ENCODE measurements around the gene GET3. TPM values are rescaled to one million over a fixed set of nuclear protein-coding genes. Genes with fewer than 3 reads are reported as not detected.

The GET3 gene
- total RNA-seq, 1 donor from 2014 or later: 65.8 TPM

GRCh38 chr19:12786141-12786870 lies 49.0 kb downstream of the GET3 start:
- peak; percentile 92 for DNase-seq (ENCODE audit: missing footprints)
- intact Hi-C loops (cut with DNase I): no loop called here
- no peak for ATAC-seq

- ATAC-seq (no peak), DNase-seq (ENCODE audit: missing footprints) (no peak)
- intact Hi-C loops (cut with DNase I): no loop called here
These were observed 49.7 kb downstream of the GET3 start for GRCh38 chr19:12786952-12787351.

- ATAC-seq (no peak), DNase-seq (ENCODE audit: missing footprints) (no peak)
- intact Hi-C loops (cut with DNase I): no loop called here
These were observed 50.2 kb downstream of the GET3 start for GRCh38 chr19:12787458-12787857.

GRCh38 chr19:12788042-12788681 lies 50.9 kb downstream of the GET3 start:
- DNase-seq (ENCODE audit: missing footprints) (no peak), ATAC-seq (no peak)
- intact Hi-C loops (cut with DNase I): no loop called here

GRCh38 chr19:12788682-12789097 lies 51.4 kb downstream of the GET3 start:
- peak; percentile 92 for DNase-seq (ENCODE audit: missing footprints)
- ATAC-seq: no peak
- intact Hi-C loops (cut with DNase I): no loop called here

GRCh38 chr19:12789098-12789903 lies 52.0 kb downstream of the GET3 start:
- DNase-seq (ENCODE audit: missing footprints): no peak
- ATAC-seq: no peak
- intact Hi-C loops (cut with DNase I): no loop called here

- ATAC-seq: peak; percentile 68
- DNase-seq (ENCODE audit: missing footprints): peak; percentile 99
- intact Hi-C loops (cut with DNase I): loop anchor here (2.0 kb wide), 1 partner anchor 53 kb away; the partner anchor contains the start of gene GET3
These were observed 52.8 kb downstream of the GET3 start for GRCh38 chr19:12789904-12790619.

- intact Hi-C loops (cut with DNase I): loop anchor here (2.0 kb wide), 1 partner anchor 54 kb away; the partner anchor contains the start of gene GET3
- no peak for ATAC-seq
- no peak for DNase-seq (ENCODE audit: missing footprints)
These were observed 53.5 kb downstream of the GET3 start for GRCh38 chr19:12790628-12791344.

GRCh38 chr19:12791345-12792050 lies 54.2 kb downstream of the GET3 start, which contains the start of gene JUNB:
JUNB (plus strand) TSS chr19:12791486; CDS start chr19:12791772, 286 bp downstream.
- intact Hi-C loops (cut with DNase I): loop anchor here (2.0 kb wide), 1 partner anchor 55 kb away; the partner anchor contains the start of gene GET3
- peak; percentile 99 for DNase-seq (ENCODE audit: missing footprints)
- peak; percentile 66 for ATAC-seq

GRCh38 chr19:12792051-12792852 lies 55.0 kb downstream of the GET3 start:
- intact Hi-C loops (cut with DNase I): no loop called here
- ATAC-seq (no peak), DNase-seq (ENCODE audit: missing footprints) (peak; percentile 91)

- intact Hi-C loops (cut with DNase I): no loop called here
- DNase-seq (ENCODE audit: missing footprints) (no peak), ATAC-seq (no peak)
These were observed 55.6 kb downstream of the GET3 start for GRCh38 chr19:12792853-12793289.

GRCh38 chr19:12793290-12794195 lies 56.2 kb downstream of the GET3 start:
- peak; percentile 53 for ATAC-seq
- intact Hi-C loops (cut with DNase I): no loop called here
- peak; percentile 95 for DNase-seq (ENCODE audit: missing footprints)

- ATAC-seq (no peak), DNase-seq (ENCODE audit: missing footprints) (no peak)
- intact Hi-C loops (cut with DNase I): no loop called here
These were observed 57.1 kb downstream of the GET3 start for GRCh38 chr19:12794196-12794941.

- DNase-seq (ENCODE audit: missing footprints): no peak
- ATAC-seq: no peak
- intact Hi-C loops (cut with DNase I): no loop called here
These were observed 57.7 kb downstream of the GET3 start for GRCh38 chr19:12794971-12795381.

All from Right ventricle myocardium inferior (tissue), 1 donor.